ENCODE measurements around the gene MAN1C1.

DNA sequence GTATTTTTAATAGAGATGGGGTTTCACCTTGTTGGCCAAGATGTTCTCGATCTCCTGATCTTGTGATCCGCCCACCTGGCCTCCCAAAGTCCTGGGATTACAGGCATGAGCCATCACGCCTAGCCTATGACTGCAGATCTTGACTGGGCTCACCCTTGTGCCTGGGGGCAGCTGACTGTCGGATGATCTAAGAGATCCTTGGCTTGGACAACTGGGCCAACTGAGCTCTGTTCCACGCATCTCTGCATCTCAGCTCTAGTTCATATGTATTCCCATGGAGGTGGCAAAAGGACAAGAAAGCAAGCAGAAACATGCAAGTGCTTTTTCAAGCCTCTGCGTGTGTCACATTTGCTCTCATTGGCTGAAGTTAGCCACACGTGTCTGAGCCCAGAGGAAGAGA is 107.6 kb downstream of the MAN1C1 start:
- no peak for TF ChIP-seq EZH2 (IDR thresholded peaks at IDR 0.05; ENCODE audit: low read length, missing control alignments)
- TF ChIP-seq, protein P1, sequence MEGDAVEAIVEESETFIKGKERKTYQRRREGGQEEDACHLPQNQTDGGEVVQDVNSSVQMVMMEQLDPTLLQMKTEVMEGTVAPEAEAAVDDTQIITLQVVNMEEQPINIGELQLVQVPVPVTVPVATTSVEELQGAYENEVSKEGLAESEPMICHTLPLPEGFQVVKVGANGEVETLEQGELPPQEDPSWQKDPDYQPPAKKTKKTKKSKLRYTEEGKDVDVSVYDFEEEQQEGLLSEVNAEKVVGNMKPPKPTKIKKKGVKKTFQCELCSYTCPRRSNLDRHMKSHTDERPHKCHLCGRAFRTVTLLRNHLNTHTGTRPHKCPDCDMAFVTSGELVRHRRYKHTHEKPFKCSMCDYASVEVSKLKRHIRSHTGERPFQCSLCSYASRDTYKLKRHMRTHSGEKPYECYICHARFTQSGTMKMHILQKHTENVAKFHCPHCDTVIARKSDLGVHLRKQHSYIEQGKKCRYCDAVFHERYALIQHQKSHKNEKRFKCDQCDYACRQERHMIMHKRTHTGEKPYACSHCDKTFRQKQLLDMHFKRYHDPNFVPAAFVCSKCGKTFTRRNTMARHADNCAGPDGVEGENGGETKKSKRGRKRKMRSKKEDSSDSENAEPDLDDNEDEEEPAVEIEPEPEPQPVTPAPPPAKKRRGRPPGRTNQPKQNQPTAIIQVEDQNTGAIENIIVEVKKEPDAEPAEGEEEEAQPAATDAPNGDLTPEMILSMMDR (conservative IDR thresholded peaks at IDR 0.05 in 1 of 2, IDR thresholded peaks at IDR 0.05 in 1 of 2; ENCODE audit: low read depth in 1 of 2, low read length in 2 of 2): no peak

Data from fibroblast of lung (primary cell).